Erythroblast (primary cell): ENCODE results near the gene FNDC3A.
"Not testable (repeated sequence)": the region's sequence is repeated elsewhere in the genome, so short reads cannot be mapped to it uniquely, and the experiment has no call there.

ENCODE experiments used
- GATA1 ChIP-seq: IDR thresholded peaks from 2 replicates; pipeline ENCODE4 v1.6.1; 2011; ENCODE audit warnings: low read depth, mild to moderate bottlenecking, control low read depth, low read length, moderate library complexity
- POLR2A ChIP-seq: IDR thresholded peaks from 2 replicates; pipeline ENCODE4 v1.6.1; 2011; ENCODE audit warnings: mild to moderate bottlenecking, low read length

DNA sequence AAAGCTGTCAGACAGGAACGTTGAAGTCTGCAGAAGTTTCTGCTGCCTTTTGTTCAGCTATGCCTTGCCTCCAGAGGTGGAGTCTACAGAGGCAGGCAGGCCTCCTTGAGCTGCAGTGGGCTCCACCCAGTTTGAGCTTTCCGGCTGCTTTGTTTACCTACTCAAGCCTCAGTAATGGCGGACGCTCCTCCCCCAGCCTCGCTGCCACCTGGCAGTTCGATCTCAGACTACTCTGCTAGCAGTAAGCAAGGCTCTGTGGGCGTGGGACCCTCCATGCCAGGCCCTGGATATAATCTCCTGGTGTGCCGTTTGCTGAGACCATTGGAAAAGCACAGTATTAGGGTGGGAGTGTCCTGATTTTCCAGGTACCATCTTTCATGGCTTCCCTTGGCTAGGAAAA is 187.4 kb downstream of the FNDC3A start:
- TF ChIP-seq POLR2A, GATA1: not testable (repeated sequence)
